Measurements from ENCODE around the gene RHOV. TPM values are rescaled to one million over a fixed set of nuclear protein-coding genes. Genes with fewer than 3 reads are reported as not detected.

RHOV gene
- polyA plus RNA-seq, 3 donors = 1.4 to 1.7 (median 1.4) TPM

GRCh38 chr15:40906091-40906990 is 32.3 kb upstream of the RHOV start:
- DNase-seq (ENCODE audit: low read depth in 3 of 3, low spot score in 2 of 3) = no peak

- no peak for DNase-seq (ENCODE audit: low read depth in 3 of 3, low spot score in 2 of 3)
These were observed 30.6 kb upstream of the RHOV start for GRCh38 chr15:40904552-40905201.

GRCh38 chr15:40902605-40903561 is 28.8 kb upstream of the RHOV start:
- DNase-seq (ENCODE audit: low read depth in 3 of 3, low spot score in 2 of 3) = no peak

DNA sequence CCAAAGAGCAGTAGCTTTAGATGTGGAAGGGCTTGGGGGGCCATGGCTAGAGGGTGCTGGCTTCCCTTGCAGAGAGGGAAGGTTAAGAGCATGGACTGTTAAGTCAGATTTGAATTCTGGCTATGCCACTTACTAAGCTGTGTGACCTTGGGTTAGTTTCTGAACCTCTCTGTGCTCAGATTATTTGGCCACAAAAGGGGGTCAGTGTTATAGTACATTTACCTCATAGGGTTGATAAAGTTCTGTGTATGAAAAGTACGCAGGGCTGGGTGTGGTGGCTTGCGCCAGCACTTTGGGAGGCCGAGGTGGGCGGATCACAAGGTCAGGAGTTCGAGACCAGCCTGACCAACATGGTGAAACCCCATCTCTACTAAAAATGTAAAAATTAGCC is 27.0 kb upstream of the RHOV start:
- DNase-seq (ENCODE audit: low read depth in 3 of 3, low spot score in 2 of 3) = no peak

DNA sequence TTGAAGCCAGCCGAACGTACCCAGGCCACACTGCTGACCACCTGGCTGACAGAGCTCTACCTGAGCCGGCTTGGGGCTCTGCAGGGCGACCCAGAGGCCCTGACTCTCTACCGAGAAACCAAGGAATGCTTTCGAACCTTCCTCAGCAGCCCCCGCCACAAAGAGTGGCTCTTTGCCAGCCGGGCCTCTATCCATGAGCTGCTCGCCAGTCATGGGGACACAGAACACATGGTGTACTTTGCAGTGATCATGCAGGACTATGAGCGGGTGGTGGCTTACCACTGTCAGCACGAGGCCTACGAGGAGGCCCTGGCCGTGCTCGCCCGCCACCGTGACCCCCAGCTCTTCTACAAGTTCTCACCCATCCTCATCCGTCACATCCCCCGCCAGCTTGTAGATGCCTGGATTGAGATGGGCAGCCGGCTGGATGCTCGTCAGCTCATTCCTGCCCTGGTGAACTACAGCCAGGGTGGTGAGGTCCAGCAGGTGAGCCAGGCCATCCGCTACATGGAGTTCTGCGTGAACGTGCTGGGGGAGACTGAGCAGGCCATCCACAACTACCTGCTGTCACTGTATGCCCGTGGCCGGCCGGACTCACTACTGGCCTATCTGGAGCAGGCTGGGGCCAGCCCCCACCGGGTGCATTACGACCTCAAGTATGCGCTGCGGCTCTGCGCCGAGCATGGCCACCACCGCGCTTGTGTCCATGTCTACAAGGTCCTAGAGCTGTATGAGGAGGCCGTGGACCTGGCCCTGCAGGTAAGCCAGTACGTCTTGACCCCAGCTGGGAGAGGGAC is 26.4 kb upstream of the RHOV start:
- no peak for DNase-seq (ENCODE audit: low read depth in 3 of 3, low spot score in 2 of 3)

DNA sequence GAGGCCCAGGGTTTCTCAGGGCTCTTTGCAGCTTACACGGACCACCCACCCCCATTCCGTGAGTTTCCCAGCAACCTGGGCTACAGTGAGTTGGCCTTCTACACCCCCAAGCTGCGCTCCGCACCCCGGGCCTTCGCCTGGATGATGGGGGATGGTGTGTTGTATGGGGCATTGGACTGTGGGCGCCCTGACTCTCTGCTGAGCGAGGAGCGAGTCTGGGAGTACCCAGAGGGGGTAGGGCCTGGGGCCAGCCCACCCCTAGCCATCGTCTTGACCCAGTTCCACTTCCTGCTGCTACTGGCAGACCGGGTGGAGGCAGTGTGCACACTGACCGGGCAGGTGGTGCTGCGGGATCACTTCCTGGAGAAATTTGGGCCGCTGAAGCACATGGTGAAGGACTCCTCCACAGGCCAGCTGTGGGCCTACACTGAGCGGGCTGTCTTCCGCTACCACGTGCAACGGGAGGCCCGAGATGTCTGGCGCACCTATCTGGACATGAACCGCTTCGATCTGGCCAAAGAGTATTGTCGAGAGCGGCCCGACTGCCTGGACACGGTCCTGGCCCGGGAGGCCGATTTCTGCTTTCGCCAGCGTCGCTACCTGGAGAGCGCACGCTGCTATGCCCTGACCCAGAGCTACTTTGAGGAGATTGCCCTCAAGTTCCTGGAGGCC is 25.6 kb upstream of the RHOV start:
- no peak for DNase-seq (ENCODE audit: low read depth in 3 of 3, low spot score in 2 of 3)

GRCh38 chr15:40894681-40895448 is 20.8 kb upstream of the RHOV start:
- DNase-seq (ENCODE audit: low read depth in 3 of 3, low spot score in 2 of 3) = no peak

GRCh38 chr15:40893733-40894680 is 20.0 kb upstream of the RHOV start, which contains the start of gene VPS18:
Gene VPS18, plus strand, starts transcription at chr15:40894450. Its CDS starts 319 bp downstream, at chr15:40894769.
- DNase-seq (ENCODE audit: low read depth in 3 of 3, low spot score in 2 of 3) = peak; percentile 91 to 95 (median 92)

DNA sequence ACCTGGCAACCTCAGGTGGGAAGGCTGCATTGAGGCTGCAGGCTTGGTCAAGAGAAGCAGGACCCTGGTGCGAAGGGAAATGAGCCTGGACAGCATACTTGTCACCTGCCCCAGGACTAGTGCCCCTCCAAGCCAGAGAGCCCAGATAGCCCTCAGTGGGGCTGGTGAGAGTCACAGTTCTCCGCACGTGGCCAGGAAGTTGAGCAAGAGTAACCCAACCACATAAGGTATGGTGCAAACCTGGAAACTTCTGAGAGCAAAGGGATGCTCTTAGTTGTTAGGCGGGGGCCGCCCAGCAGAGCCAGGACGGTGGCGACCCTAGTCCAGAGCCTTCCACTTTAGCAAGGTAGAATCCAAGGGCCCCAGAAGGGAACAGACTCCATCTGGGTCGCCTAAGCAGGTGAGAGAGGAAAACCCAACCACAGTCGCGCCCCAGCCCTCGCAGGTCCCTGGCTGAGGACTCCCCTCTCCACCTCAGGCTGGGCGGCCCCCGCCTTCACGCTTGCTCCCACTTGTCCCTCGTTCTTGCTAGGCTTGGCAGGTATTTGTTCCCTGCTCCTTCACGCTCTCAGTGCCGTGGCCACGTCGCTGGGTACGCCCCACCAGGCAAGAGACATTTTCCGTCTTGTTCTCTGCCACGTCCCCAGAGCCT is 19.1 kb upstream of the RHOV start:
- DNase-seq (ENCODE audit: low read depth in 3 of 3, low spot score in 2 of 3) = no peak

GRCh38 chr15:40892447-40893012 is 18.5 kb upstream of the RHOV start:
- no peak for DNase-seq (ENCODE audit: low read depth in 3 of 3, low spot score in 2 of 3)

DNA sequence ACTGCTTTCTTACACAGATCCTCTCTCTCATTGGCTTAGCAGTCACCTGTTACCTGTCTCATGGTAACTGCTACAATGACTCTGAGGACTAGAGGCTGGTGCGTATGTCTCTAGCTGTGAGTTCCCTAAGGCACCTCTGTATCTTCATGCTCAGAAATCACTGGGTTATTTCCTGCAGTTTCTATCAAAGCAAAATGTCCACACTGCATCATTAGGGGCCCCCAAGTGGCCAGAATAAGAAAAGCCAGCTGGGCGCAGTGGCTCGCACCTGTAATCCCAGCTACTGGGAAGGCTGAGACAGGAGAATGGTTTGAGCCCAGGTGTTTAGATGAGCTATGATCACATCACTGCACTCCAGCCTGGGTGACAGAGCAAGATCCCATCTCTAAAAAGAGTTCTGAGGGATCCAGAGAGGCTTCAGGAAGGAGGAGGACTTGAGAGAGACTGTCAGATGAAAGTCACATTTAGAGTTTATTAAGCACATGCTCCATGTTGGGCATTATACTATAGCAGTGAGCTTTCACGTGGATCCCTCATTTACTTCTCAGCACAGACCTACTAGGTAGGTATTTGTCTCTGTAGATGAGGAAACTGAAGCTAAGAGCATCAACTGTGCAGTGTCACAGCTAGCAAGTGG is 17.9 kb upstream of the RHOV start:
- DNase-seq (ENCODE audit: low read depth in 3 of 3, low spot score in 2 of 3) = no peak

- DNase-seq (ENCODE audit: low read depth in 3 of 3, low spot score in 2 of 3) = no peak
These were observed 17.1 kb upstream of the RHOV start for GRCh38 chr15:40891138-40891537.

GRCh38 chr15:40889112-40889511 is 15.1 kb upstream of the RHOV start:
- no peak for DNase-seq (ENCODE audit: low read depth in 3 of 3, low spot score in 2 of 3)

DNA sequence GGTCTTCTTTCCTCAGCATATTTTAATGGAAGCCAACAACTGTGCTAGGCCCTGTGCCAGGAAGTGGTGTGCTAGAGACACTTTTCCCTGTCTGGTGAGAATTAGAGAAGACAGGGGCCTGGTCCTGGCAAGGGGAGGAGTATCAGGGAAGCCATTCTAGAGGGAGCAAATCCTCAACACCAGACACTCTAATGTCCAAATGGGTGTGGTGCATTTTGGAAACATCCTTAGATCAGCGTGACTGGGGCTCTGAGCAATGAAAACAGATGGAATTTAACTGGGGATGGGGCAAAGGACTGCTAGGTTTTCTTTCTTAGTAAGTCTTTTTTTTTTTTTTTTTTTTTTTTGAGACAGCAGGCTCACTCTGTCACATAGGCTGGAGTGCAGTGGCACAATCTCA is 12.6 kb upstream of the RHOV start:
- DNase-seq (ENCODE audit: low read depth in 3 of 3, low spot score in 2 of 3) = no peak

DNA sequence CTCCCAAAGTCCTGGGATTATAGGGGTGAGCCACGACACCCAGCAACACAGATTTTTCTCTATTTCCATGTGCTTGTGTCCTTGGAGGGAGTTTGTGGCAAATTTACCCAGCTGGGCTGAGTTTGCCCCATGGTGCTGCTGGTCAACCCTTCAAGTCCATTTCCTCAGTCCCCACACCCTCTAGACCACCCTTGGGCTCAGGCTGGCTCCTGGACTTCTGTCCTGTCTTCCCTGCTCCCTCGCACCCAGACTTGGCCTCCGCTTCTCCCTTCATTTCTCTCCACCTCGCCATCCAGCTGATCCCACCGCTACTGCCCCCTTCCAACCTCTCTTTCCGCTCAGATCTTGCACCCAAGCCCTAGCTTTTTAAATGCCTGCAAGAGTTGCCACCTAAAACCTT is 7.3 kb upstream of the RHOV start:
- no peak for DNase-seq (ENCODE audit: low read depth in 3 of 3, low spot score in 2 of 3)

DNA sequence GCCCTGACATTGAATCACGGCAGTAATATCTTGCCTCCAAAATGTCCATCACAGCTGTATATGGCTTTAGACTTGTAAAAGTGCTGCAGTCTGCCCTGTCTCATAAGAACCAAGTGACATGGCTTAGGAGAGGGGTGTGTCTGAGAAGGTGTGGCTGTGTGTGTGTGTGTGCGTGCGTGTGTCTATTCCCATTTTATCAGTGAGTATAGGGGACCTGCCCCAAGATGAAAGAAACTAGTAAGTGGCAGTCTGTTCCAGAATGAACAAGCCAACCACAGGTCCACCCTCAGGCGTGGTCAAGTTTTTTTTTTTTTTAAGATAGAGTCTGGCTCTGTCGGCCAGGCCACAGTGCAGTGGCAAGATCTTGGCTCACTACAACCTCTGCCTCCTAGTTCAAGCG is 5.6 kb upstream of the RHOV start:
- DNase-seq (ENCODE audit: low read depth in 3 of 3, low spot score in 2 of 3) = no peak

Measured in right renal cortex interstitium (tissue), 3 donors.